PC-9 (cell line): ENCODE data around the gene PET100. TPM values are rescaled to one million over a fixed set of nuclear protein-coding genes. Genes with fewer than 3 reads are reported as not detected.

Source experiments
- BruUV-seq: library from RNA; stranded (reverse); fragments of 400-500 nt; replicated peaks from 2 replicates; lab custom pipeline; 2021; lab: Mats Ljungman, UMichigan
- CTCF ChIA-PET: fragments of 300-600 bp; sonication (Branson Sonifier 250); formaldehyde crosslinking; loops from one replicate; lab custom pipeline; 2022; ENCODE audit warnings: antibody characterized with exemption; lab: Charles Lee
- POLR2A ChIA-PET: fragments of 300-600 bp; sonication (Branson Sonifier 250); formaldehyde crosslinking; loops from one replicate; lab custom pipeline; 2022; ENCODE audit warnings: antibody characterized with exemption; ENCODE audit not compliant: unreplicated experiment; lab: Charles Lee
- DNase-seq, 2 experiments: peaks; one replicate each; pipeline versions ENCODE4 v3.0.0 to v3.0.0-alpha.2; 2015 to 2022; ENCODE audit warnings: mixed read lengths in 1 of 2
- H2AFZ ChIP-seq: fragments of 200-600 bp; sonication (generic); 2 replicates; pipeline ENCODE4 v1.8.1; 2017; ENCODE audit warnings: antibody characterized with exemption
- H3F3A ChIP-seq: fragments of 200-600 bp; sonication (generic); 2 replicates; pipeline ENCODE4 v1.8.1; 2017; ENCODE audit warnings: antibody characterized with exemption, mild to moderate bottlenecking, low read depth; ENCODE audit not compliant: insufficient read depth
- H3K27ac ChIP-seq: fragments of 200-600 bp; sonication (generic); 2 replicates; pipeline ENCODE4 v1.6.1; 2016; ENCODE audit warnings: mixed run types
- H3K27me3 ChIP-seq: fragments of 200-600 bp; sonication (generic); 2 replicates; pipeline ENCODE4 v1.6.1; 2016; ENCODE audit warnings: low read depth, mixed run types; ENCODE audit not compliant: insufficient read depth
- H3K36me3 ChIP-seq: fragments of 200-600 bp; sonication (generic); 2 replicates; pipeline ENCODE4 v1.6.1; 2016; ENCODE audit warnings: low read depth, mixed run types
- H3K4me1 ChIP-seq: fragments of 200-600 bp; sonication (generic); replicated peaks from 2 replicates; pipeline ENCODE4 v1.6.1; 2016; ENCODE audit warnings: mixed run types; ENCODE audit not compliant: insufficient read depth
- H3K4me2 ChIP-seq: fragments of 200-600 bp; sonication (generic); 2 replicates; pipeline ENCODE4 v1.6.1; 2017; ENCODE audit warnings: mixed run types
- H3K4me3 ChIP-seq: fragments of 200-600 bp; sonication (generic); 2 replicates; pipeline ENCODE4 v1.6.1; 2016; ENCODE audit warnings: mixed run types
- H3K79me2 ChIP-seq: fragments of 200-600 bp; sonication (generic); 2 replicates; pipeline ENCODE4 v1.6.1; 2017; ENCODE audit warnings: low read depth, mixed run types
- H3K9me2 ChIP-seq: fragments of 200-600 bp; sonication (generic); 2 replicates; pipeline ENCODE4 v1.8.1; 2017; ENCODE audit warnings: mild to moderate bottlenecking; ENCODE audit not compliant: insufficient read depth
- H3K9me3 ChIP-seq: fragments of 200-600 bp; sonication (generic); 2 replicates; pipeline ENCODE4 v1.8.1; 2016; ENCODE audit warnings: low read depth; ENCODE audit not compliant: insufficient read depth
- H4K20me1 ChIP-seq: fragments of 200-600 bp; sonication (generic); 2 replicates; pipeline ENCODE4 v1.8.1; 2017; ENCODE audit not compliant: insufficient read depth
- EZH2 ChIP-seq: fragments of 200-600 bp; sonication (generic); IDR thresholded peaks from 2 replicates; pipeline ENCODE4 v1.8.0; 2017; ENCODE audit warnings: antibody characterized with exemption, low read depth
- intact Hi-C: fragments of 100-400 bp; cut with micrococcal nuclease; formaldehyde crosslinking; loops from one replicate; pipeline ENCODE4 v1.10.0; 2022; ENCODE audit not compliant: unreplicated experiment
- total RNA-seq: library from RNA; stranded (reverse); gene quantifications from 2 replicates; pipeline ENCODE4 v1.2.3, GENCODE V29; 2021
- TF ChIP-seq, protein P1 (sequence below): fragments of 200-600 bp; sonication (generic); conservative IDR thresholded peaks from 2 replicates; pipeline ENCODE4 v1.6.1; 2017; ENCODE audit warnings: mixed run types, antibody characterized with exemption, mild to moderate bottlenecking, moderate library complexity

Gene PET100
- total RNA-seq, 1 experiment from 2014 or later, result 149 TPM

GRCh38 chr19:7602240-7602934 lies 27.2 kb upstream of the PET100 start:
- H3K9me2 ChIP-seq, result no peaks in the 10 kb centered on the region
- BruUV-seq, result no TSS peak

DNA sequence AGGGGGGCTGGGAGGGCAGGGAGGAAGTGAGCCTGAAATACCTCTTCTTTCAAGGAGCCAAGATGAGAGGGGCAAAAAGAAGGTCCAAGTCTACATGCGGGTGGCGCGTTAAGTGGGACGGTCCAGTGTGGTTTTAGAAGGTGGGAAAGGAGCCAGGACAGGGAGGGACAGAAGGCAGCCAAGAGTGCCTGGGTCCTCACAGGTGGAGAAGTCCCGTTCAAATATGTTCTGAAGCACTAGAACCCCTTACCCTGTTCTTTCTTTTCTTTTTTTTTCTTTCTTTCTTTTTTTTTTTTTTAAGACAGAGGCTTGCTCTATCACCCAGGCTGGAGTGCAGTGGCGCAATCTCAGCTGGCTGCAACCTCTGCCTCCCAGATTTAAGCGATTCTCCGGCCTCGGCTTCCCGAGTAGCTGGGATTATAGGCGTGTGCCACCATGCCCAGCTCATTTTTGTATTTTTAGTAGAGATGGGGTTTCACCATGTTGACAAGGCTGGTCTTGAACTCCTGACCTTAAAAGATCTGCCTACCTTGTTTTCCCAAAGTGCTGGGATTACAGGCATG lies 26.6 kb upstream of the PET100 start:
- ChIA-PET POLR2A (no interaction called here), CTCF (no interaction called here)
- intact Hi-C loops, result no loop called here
- Histone ChIP-seq H3K79me2 (peaks cover 18% of the 10 kb centered on the region; the same call in 1 of the 2 replicates), H3K27ac (no peak overlapping the region), H3K4me1 (no peaks in the 10 kb centered on the region), H3K9me3 (no peaks in the 10 kb centered on the region), H3K4me3 (no peak overlapping the region), H3K36me3 (no peaks in the 10 kb centered on the region; the same call in 1 of the 2 replicates), H3F3A (peaks cover 34% of the 10 kb centered on the region; the same call in 1 of the 2 replicates), H4K20me1 (peaks cover 21% of the 10 kb centered on the region), H3K27me3 (no peaks in the 10 kb centered on the region), H3K4me2 (no peak overlapping the region), H3K9me2 (no peaks in the 10 kb centered on the region), H2AFZ (no peak overlapping the region)
- no peak for TF ChIP-seq EZH2
- TF ChIP-seq, protein P1, sequence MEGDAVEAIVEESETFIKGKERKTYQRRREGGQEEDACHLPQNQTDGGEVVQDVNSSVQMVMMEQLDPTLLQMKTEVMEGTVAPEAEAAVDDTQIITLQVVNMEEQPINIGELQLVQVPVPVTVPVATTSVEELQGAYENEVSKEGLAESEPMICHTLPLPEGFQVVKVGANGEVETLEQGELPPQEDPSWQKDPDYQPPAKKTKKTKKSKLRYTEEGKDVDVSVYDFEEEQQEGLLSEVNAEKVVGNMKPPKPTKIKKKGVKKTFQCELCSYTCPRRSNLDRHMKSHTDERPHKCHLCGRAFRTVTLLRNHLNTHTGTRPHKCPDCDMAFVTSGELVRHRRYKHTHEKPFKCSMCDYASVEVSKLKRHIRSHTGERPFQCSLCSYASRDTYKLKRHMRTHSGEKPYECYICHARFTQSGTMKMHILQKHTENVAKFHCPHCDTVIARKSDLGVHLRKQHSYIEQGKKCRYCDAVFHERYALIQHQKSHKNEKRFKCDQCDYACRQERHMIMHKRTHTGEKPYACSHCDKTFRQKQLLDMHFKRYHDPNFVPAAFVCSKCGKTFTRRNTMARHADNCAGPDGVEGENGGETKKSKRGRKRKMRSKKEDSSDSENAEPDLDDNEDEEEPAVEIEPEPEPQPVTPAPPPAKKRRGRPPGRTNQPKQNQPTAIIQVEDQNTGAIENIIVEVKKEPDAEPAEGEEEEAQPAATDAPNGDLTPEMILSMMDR, result no peak
- no peak for DNase-seq
- BruUV-seq, result no TSS peak

More at GRCh38 chr19:7602240-7602934, 27.2 kb upstream of the PET100 start:
- H3F3A ChIP-seq, result peaks cover 31% of the 10 kb centered on the region; the same call in 1 of the 2 replicates
- intact Hi-C loops, result no loop called here
- TF ChIP-seq, protein P1, result no peak
- TF ChIP-seq EZH2, result no peak
- no peak overlapping the region for H2AFZ ChIP-seq
- peaks cover 24% of the 10 kb centered on the region for H3K79me2 ChIP-seq
- H3K4me1 ChIP-seq, result no peaks in the 10 kb centered on the region
- no peak overlapping the region for H3K4me2 ChIP-seq
- no peak for DNase-seq
- H3K4me3 ChIP-seq, result no peak overlapping the region
- no peaks in the 10 kb centered on the region for H3K27me3 ChIP-seq
- no peaks in the 10 kb centered on the region for H3K36me3 ChIP-seq
- POLR2A ChIA-PET, result no interaction called here
- CTCF ChIA-PET, result no interaction called here
- no peaks in the 10 kb centered on the region for H3K9me3 ChIP-seq
- peaks cover 20% of the 10 kb centered on the region for H4K20me1 ChIP-seq
- no peak overlapping the region for H3K27ac ChIP-seq

- ChIA-PET CTCF (no interaction called here), POLR2A (no interaction called here)
- no peak for TF ChIP-seq EZH2
- H3K9me3 ChIP-seq, result no peaks in the 10 kb centered on the region
- DNase-seq, result no peak
- no peaks in the 10 kb centered on the region for H3K27me3 ChIP-seq
- peaks cover 33% of the 10 kb centered on the region; the same call in 1 of the 2 replicates for H3F3A ChIP-seq
- no peak overlapping the region for H3K4me3 ChIP-seq
- H2AFZ ChIP-seq, result no peak overlapping the region
- H4K20me1 ChIP-seq, result peaks cover 21% of the 10 kb centered on the region; the same call in 1 of the 2 replicates
- intact Hi-C loops, result no loop called here
- H3K4me1 ChIP-seq, result no peaks in the 10 kb centered on the region
- H3K79me2 ChIP-seq, result peaks cover 13% of the 10 kb centered on the region; the same call in 1 of the 2 replicates
- no peaks in the 10 kb centered on the region for H3K9me2 ChIP-seq
- no peak overlapping the region for H3K4me2 ChIP-seq
- no peaks in the 10 kb centered on the region; the same call in 1 of the 2 replicates for H3K36me3 ChIP-seq
- BruUV-seq, result no TSS peak
- no peak overlapping the region for H3K27ac ChIP-seq
These were observed 25.7 kb upstream of the PET100 start for GRCh38 chr19:7603919-7604318.
